Measurements from ENCODE around the gene BSPRY.

The BSPRY gene

GRCh38 chr9:113349445-113350094 is at the start of gene BSPRY:
Gene BSPRY, plus strand, starts transcription at chr9:113349541. Its CDS starts 39 bp downstream, at chr9:113349580.
- no peak for DNase-seq (ENCODE audit: low read depth)

DNA sequence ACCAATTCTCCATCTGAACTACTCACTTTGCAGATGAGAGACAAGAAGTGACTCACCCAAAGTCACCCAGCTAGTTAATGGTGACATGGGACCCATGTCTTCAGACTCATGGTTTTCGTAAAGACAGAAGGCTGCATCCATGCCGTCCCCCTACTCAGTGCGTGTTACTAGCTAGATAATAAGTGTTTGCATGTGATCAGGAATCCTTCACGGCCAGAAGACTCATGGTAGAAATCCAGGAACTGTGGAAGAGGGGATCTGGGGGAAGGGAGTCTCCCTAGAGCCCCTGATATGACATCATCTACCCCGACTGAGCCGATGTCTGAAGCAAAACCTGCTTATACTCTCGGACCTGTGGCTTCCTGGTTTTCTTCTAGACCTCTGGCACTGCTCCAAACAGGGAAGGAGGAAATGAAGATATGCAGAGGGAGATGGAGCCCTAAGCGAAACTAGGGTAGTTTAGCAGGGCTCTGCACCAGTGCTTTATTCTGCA is 49.5 kb upstream of the BSPRY start:
- DNase-seq (ENCODE audit: low read depth) = peak; percentile 21

DNA sequence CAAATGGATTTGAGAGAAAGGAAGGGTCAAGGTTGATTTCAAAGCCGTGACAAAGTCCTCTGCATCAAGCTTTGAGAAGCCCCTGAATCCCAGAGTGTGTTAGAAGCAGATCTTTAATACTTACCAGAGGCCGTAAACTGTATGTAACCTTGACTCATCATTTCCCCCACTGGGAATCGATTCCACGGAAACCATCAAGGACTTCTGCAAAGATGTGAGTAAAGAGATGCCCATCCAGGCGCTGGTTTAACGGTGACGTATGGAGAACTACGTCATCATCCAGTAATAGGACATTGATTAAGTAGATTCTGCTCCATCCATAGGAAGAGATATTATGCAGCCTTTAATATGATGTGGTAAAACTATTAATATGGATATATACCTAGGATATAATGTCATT is 47.8 kb upstream of the BSPRY start:
- no peak for DNase-seq (ENCODE audit: low read depth)

DNA sequence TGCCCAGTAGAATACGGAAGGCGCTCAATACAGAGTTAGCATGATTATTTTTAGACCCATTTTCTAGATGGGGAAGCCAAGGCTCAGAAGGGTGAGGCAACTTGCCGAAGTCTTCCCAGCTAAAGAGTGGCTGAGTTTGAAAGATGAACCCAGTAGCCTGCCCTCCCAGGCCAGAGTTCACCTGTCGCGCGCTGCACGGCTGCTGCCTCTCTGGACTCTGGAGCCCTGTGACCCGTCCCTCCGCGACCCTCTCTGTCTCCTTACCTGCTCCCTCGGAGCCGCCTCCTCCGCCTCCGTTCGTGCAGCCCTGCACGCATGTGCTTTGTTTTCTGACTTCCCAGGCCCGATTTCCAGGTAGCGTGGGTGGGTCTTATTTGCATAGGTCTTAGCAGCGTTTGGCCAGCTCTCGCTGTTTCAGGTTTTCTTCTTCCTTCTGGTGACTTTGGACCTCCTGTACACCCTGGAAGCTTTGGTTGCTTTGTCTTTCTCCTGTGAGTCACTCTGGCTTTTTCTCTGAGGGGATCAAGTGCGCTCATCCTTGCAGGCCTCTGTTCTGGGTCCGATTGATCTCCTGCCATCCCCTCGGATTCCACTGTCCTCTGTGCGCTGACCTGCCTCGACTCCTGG is 46.4 kb upstream of the BSPRY start, which contains the start of gene RNF183:
RNF183 (minus strand) TSS at position 585 of the 627 bp plus-strand sequence. CDS start 5,192 bp downstream, outside the sequence.
- DNase-seq (ENCODE audit: low read depth) = no peak

GRCh38 chr9:113306566-113306965 is 42.8 kb upstream of the BSPRY start:
- no peak for DNase-seq (ENCODE audit: low read depth)

DNA sequence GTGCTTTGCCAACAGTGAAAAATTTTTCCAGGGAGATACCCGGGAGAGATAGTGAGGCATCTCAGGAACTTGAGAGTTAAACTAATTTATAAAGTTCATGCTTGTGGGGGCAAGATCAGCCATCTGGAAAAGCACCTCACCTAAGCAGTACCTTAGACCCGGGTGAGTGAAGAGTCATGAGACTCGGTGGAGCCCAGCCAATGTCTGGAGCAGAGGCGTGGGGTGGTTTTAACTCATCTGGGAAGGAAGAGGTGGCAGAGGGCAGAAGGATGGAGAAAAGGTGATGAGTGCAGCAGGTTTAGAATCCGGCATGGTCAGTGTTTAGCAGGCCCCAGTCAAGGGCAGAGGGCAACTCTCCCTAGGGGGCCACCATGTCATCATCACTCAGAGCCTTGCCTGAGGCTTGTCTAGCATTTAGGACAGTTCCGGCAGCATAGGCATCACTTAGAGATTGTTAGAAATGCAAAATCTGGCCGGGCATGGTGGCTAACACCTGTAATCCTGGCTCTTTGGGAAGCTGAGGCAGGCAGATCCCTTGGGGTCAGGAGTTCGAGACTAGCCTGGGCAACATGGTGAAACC is 41.9 kb upstream of the BSPRY start:
- no peak for DNase-seq (ENCODE audit: low read depth)

GRCh38 chr9:113309204-113309813 is 40.0 kb upstream of the BSPRY start:
- DNase-seq (ENCODE audit: low read depth) = peak; percentile 61

- peak; percentile 9 for DNase-seq (ENCODE audit: low read depth)
Observed at GRCh38 chr9:113310538-113310937, 38.8 kb upstream of the BSPRY start.

DNA sequence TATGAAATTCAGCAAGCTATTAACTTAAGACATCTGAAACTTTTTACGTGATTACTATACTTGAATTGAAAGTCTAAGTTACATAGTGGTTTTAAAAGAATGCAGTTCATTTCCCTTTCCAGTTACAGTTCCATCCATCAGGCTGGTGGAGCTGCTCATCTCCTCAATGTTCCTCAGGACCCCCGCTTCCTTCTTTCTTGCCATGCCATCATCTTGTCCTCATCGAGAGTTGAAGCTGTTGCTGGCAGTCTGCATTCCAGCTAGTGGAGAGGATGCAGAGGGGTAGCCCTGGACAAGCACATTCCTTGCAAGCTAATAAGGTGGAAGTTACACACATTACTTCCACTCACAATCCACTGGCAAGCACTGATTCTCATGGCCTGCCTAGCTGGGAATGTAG is 37.4 kb upstream of the BSPRY start:
- peak; percentile 30 for DNase-seq (ENCODE audit: low read depth)

DNA sequence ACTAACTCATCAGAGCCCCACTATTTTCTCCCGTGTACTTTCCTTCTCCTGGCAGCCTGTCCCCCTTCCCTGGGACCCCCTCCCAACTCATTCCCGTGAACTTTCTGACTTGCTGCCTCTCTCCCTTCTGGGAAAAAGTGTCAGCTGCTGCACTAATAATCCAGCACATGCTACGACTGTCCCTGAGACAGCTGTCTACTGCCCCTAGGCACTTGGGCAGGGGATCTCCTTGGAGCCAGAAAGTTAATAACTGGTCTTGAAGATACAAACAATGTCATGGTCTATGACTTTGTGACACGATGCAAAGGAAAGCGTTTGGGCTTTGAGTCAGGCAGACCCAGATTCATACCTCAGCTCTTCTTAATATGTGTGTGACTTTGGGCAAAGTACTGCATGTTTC is 36.1 kb upstream of the BSPRY start:
- DNase-seq (ENCODE audit: low read depth) = no peak

- DNase-seq (ENCODE audit: low read depth) = no peak
Observed at GRCh38 chr9:113315231-113315630, 34.1 kb upstream of the BSPRY start.

- DNase-seq (ENCODE audit: low read depth) = no peak
Observed at GRCh38 chr9:113316030-113316429, 33.3 kb upstream of the BSPRY start.

DNA sequence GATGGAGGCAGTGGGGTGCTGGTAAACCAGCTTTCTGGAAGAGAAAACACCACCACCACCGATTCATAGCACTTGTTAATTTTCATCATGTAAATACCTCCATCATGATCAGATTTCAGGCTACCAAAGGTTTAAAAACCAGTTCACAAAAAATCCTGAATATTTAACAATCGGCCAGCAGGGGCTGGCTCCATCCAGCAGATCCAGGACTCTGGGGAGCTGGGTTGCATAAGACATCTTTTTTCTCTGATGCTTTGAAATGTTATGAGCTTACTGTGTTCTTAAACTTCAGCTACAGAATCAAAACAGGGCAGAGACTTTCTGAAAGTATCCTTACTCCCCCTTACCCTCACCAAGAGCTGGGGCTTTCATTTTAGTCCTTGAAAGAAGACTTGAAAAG is 31.6 kb upstream of the BSPRY start:
- no peak for DNase-seq (ENCODE audit: low read depth)

DNA sequence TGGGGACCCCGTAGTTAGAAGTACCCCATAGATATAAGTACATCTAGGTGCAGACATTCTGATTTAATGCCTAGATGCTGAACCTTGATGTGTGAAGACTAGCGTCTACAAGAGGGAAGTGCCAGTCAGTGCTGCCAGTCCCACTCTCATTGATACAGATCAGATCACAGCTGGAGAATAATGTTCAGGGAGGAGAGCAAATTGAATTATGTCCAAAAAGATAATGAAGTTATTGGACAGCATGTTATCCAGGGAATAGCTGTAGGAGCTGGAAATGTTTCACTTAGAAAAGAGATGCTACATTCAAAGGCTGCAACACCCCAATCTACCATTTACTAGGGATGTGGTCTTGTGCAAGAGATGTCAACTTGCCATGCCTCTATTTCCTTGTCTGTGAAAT is 30.3 kb upstream of the BSPRY start:
- DNase-seq (ENCODE audit: low read depth) = no peak

GRCh38 chr9:113320051-113320450 is 29.3 kb upstream of the BSPRY start:
- DNase-seq (ENCODE audit: low read depth) = no peak

DNA sequence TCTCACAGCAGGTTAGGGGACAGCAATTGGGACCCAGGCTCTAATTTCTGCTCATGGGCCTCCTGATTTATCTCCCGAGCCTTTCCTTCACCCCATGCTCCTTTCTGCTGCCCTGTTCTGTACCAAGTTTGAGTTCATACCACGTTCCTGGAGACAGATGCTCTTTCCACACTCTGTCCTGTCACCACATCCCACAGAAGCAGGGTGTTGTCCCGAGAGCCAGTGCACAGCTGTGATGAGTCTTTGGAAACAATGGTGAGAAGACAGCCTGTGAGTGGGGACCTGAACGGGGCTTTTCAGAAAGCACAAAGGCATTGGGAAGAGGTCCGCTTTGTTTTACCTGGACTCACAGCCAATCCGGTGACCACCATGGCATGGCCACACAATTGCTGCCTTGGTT is 26.7 kb upstream of the BSPRY start:
- DNase-seq (ENCODE audit: low read depth) = no peak

DNA sequence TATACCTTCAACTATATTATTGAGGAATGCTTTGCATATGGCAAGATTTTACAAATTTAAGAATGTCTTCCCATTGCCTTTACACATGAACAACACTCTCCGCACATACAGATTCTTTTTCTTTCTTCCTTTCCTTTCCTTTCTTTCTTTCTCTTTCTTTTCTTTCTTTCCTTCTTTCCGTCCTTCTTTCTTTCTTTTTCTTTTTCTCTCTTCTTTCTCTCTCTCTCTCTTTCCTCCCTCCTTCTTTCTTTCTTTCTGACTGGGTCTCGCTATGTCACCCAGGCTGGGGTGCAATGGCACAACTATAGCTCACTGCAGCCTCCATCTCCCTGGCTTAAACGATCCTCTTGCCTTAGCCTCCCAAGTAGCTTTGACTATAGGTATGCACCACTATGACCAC is 23.1 kb upstream of the BSPRY start:
- DNase-seq (ENCODE audit: low read depth) = no peak

DNA sequence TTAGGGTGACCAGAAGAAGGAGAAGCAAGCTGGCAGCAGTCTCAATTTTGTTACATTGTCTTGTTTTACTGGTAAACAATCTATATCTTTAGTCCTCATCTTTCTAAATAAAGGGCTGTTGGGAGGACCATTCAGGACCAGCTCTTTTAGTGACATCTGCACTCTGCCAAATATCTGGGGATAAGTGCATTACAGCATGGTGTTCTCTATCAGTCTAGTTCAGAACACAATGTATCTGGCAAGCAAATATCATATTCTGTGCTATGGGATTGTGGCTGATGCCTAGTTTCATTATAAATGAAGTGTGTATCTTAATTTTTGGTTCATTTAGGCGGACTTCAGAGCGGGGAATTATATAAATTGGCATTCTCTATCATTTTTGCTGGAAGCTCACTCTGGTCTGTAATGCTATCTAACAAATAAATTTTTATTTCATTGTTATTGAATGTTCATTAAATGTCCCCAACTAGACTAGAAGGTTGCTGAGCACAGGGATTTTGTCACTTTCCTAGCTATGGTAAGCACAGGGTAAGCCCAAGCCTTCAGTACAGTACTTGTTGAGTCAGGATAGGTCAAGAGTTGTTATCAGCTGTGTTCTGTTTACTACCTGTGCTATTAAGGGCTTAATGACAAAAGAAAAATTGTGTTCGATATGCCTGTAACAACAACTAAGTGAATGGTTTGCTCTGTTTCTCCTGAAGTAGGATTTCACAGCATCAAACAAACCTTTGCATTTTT is 21.1 kb upstream of the BSPRY start:
- DNase-seq (ENCODE audit: low read depth) = no peak

DNA sequence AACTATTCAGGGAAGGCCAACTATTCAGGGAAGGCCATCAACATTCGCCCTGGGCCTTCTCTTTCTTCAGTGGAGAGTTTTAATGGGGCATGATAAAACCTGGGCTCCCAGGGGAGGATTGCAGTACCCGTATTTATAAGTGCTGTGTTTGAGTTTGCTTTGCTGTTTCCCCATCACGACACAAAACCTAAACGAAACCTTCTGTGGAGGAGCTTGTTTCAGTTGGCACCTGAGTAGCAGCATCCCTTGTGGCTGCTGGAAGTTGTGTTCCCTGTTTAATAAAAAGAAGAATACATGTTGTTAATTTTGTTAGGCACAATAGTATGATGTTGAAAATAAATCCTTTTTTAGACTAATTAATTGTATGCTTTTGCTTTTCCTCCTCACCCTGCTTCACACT is 17.6 kb upstream of the BSPRY start:
- DNase-seq (ENCODE audit: low read depth) = no peak

- no peak for DNase-seq (ENCODE audit: low read depth)
Observed at GRCh38 chr9:113337714-113338113, 11.6 kb upstream of the BSPRY start.

- peak; percentile 88 for DNase-seq (ENCODE audit: low read depth)
Observed at GRCh38 chr9:113340011-113340699, 9.2 kb upstream of the BSPRY start, which contains the start of gene WDR31. Gene WDR31, minus strand, starts transcription at chr9:113340275. Its CDS starts 8,253 bp downstream, at chr9:113332022.

All from EH (cell line).